ENCODE results near the gene R3HCC1L.
A peak's percentile ranks its signal among the peaks of the same experiment; 100 is the strongest.

R3HCC1L gene

GRCh38 chr10:98238391-98238790, 103.9 kb downstream of the R3HCC1L start:
- no peak for DNase-seq

- DNase-seq = no peak
Observed at GRCh38 chr10:98240524-98240923, 106.1 kb downstream of the R3HCC1L start.

GRCh38 chr10:98242823-98243222, 108.4 kb downstream of the R3HCC1L start:
- no peak for DNase-seq

GRCh38 chr10:98244141-98244540, 109.7 kb downstream of the R3HCC1L start:
- no peak for DNase-seq

- DNase-seq = no peak
Observed at GRCh38 chr10:98244586-98244985, 110.1 kb downstream of the R3HCC1L start.

GRCh38 chr10:98246911-98247805, 112.7 kb downstream of the R3HCC1L start:
- no peak for DNase-seq

GRCh38 chr10:98248018-98248417, 113.6 kb downstream of the R3HCC1L start:
- no peak for DNase-seq

- DNase-seq = no peak
Observed at GRCh38 chr10:98249134-98249533, 114.7 kb downstream of the R3HCC1L start.

- DNase-seq = no peak
Observed at GRCh38 chr10:98251399-98251798, 116.9 kb downstream of the R3HCC1L start.

GRCh38 chr10:98252464-98252863, 118.0 kb downstream of the R3HCC1L start:
- no peak for DNase-seq

GRCh38 chr10:98253499-98253898, 119.0 kb downstream of the R3HCC1L start:
- DNase-seq = no peak

- DNase-seq = no peak
Observed at GRCh38 chr10:98254234-98254974, 119.9 kb downstream of the R3HCC1L start.

GRCh38 chr10:98255146-98255877, 120.9 kb downstream of the R3HCC1L start:
- no peak for DNase-seq

- DNase-seq = no peak
Observed at GRCh38 chr10:98256692-98257091, 122.2 kb downstream of the R3HCC1L start.

GRCh38 chr10:98257198-98257597, 122.7 kb downstream of the R3HCC1L start:
- no peak for DNase-seq

- no peak for DNase-seq
Observed at GRCh38 chr10:98257961-98258360, 123.5 kb downstream of the R3HCC1L start.

GRCh38 chr10:98258683-98259454, 124.4 kb downstream of the R3HCC1L start:
- DNase-seq = no peak

- peak; percentile 73 for DNase-seq
Observed at GRCh38 chr10:98259606-98260315, 125.3 kb downstream of the R3HCC1L start.

- DNase-seq = no peak
Observed at GRCh38 chr10:98260350-98260749, 125.9 kb downstream of the R3HCC1L start.

- DNase-seq = no peak
Observed at GRCh38 chr10:98260752-98261151, 126.3 kb downstream of the R3HCC1L start.

GRCh38 chr10:98261436-98262277, 127.2 kb downstream of the R3HCC1L start:
- DNase-seq = no peak

All from suppressor macrophage treated with lipopolysaccharide for 4 hours (primary cell).